ENCODE data around the gene IP6K3.

DNA sequence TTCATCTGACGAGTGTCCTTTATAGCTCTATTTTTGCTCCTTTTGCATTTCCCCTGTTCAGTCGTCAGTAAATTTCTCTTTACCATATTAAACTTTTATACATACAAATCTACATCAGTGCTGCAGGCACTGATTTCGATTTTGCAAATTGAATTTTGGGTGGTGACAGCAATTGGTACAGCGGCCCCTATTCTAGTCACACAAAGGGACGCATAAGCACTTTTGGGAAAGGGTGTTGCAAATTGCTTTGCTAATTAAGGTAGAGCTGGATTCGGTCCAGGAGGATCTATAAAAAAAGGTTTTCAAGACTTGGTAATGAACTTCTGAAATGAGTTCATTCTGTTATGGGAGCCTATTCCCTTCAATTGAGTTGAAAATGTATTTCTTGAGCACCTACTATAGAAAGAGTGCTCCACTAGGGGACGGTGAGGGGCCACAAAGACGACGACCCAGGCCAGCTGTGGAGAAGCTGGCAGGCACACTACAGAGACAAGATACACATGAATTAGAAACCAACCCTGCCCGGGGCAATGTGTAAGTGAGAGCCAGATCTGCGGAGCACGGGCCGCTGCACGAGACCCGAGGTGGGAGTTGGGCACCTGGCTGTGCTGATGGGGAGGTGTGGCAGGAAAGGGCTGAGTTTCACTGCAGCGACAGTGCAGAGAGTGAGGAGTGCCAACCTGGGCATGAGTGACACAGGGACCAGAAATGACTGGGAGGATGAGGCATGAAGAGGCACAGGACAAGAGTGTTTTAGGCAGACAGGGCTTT, 40.6 kb downstream of the IP6K3 start:
- TF ChIP-seq CTCF (IDR thresholded peaks at IDR 0.05; ENCODE audit: low read depth, low read length) (no peak), POLR2A (IDR thresholded peaks at IDR 0.05; ENCODE audit: extremely low read depth, insufficient read length) (no peak)
